Neuronal stem cell (in vitro differentiated cells): ENCODE results near the gene FBXO22.
"Not testable (repeated sequence)": the region's sequence is repeated elsewhere in the genome, so short reads cannot be mapped to it uniquely, and the experiment has no call there.

ENCODE experiments used
- DNase-seq: peaks from one replicate; pipeline ENCODE4 v3.0.0-alpha.2; 2013; ENCODE audit warnings: low spot score
- H2AFZ ChIP-seq: one replicate; pipeline ENCODE4 v1.6.1; 2013; ENCODE audit warnings: mild to moderate bottlenecking, low read length, inconsistent platforms
- H2AK5ac ChIP-seq: 2 replicates; pipeline ENCODE4 v1.6.1; 2013; ENCODE audit warnings: low read depth, mild to moderate bottlenecking, inconsistent platforms, low read length, moderate library complexity, mixed read lengths
- H2BK120ac ChIP-seq: 2 replicates; pipeline ENCODE4 v1.6.1; 2013; ENCODE audit warnings: low read depth, mild to moderate bottlenecking, inconsistent platforms, low read length, moderate library complexity, mixed read lengths
- H2BK12ac ChIP-seq: one replicate; pipeline ENCODE4 v1.6.1; 2013; ENCODE audit warnings: low read length, inconsistent platforms
- H2BK15ac ChIP-seq: 2 replicates; pipeline ENCODE4 v1.6.1; 2013; ENCODE audit warnings: mild to moderate bottlenecking, low read length, inconsistent platforms, mixed read lengths
- H2BK5ac ChIP-seq: one replicate; pipeline ENCODE4 v1.6.1; 2013; ENCODE audit warnings: inconsistent platforms, mild to moderate bottlenecking, low read length, moderate library complexity
- H3K14ac ChIP-seq: one replicate; pipeline ENCODE4 v1.6.1; 2013; ENCODE audit warnings: low read length, inconsistent platforms
- H3K18ac ChIP-seq: 2 replicates; pipeline ENCODE4 v1.6.1; 2013; ENCODE audit warnings: low read length, inconsistent platforms
- H3K23ac ChIP-seq: 2 replicates; pipeline ENCODE4 v1.6.1; 2013; ENCODE audit warnings: low read depth, mild to moderate bottlenecking, mixed read lengths, low read length, inconsistent platforms; ENCODE audit not compliant: poor library complexity
- H3K27ac ChIP-seq: replicated peaks from 3 replicates; pipeline ENCODE4 v1.5.1; 2013; ENCODE audit warnings: low read length, inconsistent platforms
- H3K27me3 ChIP-seq, 3 experiments: 2 replicates each; pipeline ENCODE4 v1.6.1; 2013; ENCODE audit warnings: low read length in 3 of 3, mild to moderate bottlenecking in 2 of 3, inconsistent platforms in 1 of 3, low read depth in 1 of 3, mixed read lengths in 1 of 3, moderate library complexity in 1 of 3; ENCODE audit not compliant: control insufficient read depth in 3 of 3, insufficient read depth in 3 of 3
- H3K36me3 ChIP-seq, 2 donors: replicated peaks in 1 of 2; 2 replicates each; pipeline ENCODE4 v1.6.1; 2013; ENCODE audit warnings: low read length in 2 of 2; ENCODE audit not compliant: control insufficient read depth in 2 of 2, insufficient read depth in 2 of 2
- H3K4ac ChIP-seq: 2 replicates; pipeline ENCODE4 v1.6.1; 2013; ENCODE audit warnings: inconsistent platforms, mild to moderate bottlenecking, low read length, moderate library complexity
- H3K4me1 ChIP-seq, 2 donors: 1 replicate in 1 of 2; 2 replicates in 1 of 2; pipeline ENCODE4 v1.6.1; 2013; ENCODE audit warnings: low read length in 2 of 2, low read depth in 1 of 2; ENCODE audit not compliant: control insufficient read depth in 2 of 2, insufficient read depth in 1 of 2
- H3K4me2 ChIP-seq: one replicate; pipeline ENCODE4 v1.6.1; 2013; ENCODE audit warnings: mild to moderate bottlenecking, low read length, inconsistent platforms; ENCODE audit not compliant: insufficient read depth, poor library complexity, severe bottlenecking
- H3K4me3 ChIP-seq, 2 donors: 2 replicates each; pipeline ENCODE4 v1.5.1; 2013; ENCODE audit warnings: low read length in 2 of 2, mild to moderate bottlenecking in 2 of 2, inconsistent platforms in 1 of 2, moderate library complexity in 1 of 2
- H3K79me1 ChIP-seq: one replicate; pipeline ENCODE4 v1.6.1; 2013; ENCODE audit warnings: low read depth, mild to moderate bottlenecking, inconsistent platforms, low read length, moderate library complexity
- H3K9ac ChIP-seq: one replicate; pipeline ENCODE4 v1.6.1; 2013; ENCODE audit warnings: mild to moderate bottlenecking, low read depth, low read length, inconsistent platforms; ENCODE audit not compliant: poor library complexity
- H3K9me3 ChIP-seq, 2 donors: replicated peaks in 1 of 2; 2 replicates each; pipeline versions ENCODE3 to v1.6.1; 2013; ENCODE audit warnings: low read length in 2 of 2, mild to moderate bottlenecking in 2 of 2, inconsistent platforms in 1 of 2, low read depth in 1 of 2, mixed read lengths in 1 of 2, moderate library complexity in 1 of 2; ENCODE audit not compliant: control insufficient read depth in 2 of 2, insufficient read depth in 1 of 2
- H4K8ac ChIP-seq: one replicate; pipeline ENCODE4 v1.6.1; 2013; ENCODE audit warnings: low read depth, mild to moderate bottlenecking, inconsistent platforms, low read length, moderate library complexity
- H4K91ac ChIP-seq: one replicate; pipeline ENCODE4 v1.6.1; 2013; ENCODE audit warnings: low read length, low read depth, mild to moderate bottlenecking, inconsistent platforms; ENCODE audit not compliant: poor library complexity
- WGBS, 2 donors: extraction: QIAGEN DNeasy Blood & Tissue Kit; methylation state at CpG; one replicate each; pipeline ENCODE4 v1.1.7; 2013; ENCODE audit warnings: missing lambda C conversion rate in 2 of 2, mixed read lengths in 1 of 2; ENCODE audit not compliant: insufficient read length in 2 of 2, insufficient replicate concordance in 1 of 2; ENCODE audit errors: extremely low coverage in 2 of 2; 5-methylcytosine and 5-hydroxymethylcytosine counted together

Gene FBXO22

DNA sequence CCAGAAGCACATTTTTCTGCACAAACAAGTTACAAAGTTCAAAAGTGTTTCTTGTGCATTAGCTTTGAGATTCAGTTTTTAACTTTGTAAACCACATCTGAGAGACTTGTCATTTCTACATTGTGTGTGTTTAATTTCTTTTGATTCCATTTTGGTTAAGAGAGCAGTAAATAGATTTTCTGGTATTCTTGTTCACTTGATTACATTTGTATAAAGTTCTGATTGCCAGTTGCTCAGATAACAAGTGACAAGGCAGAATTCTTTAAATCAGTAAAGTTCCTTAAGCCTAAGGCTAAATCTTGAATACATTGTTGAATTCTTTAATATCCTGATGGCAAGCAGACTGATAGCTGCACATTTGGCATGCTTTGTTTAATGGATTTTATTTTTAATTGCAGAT, 3.1 kb upstream of the FBXO22 start:
- Histone ChIP-seq H4K8ac (no peak overlapping the region), H3K9ac (no peak overlapping the region), H3K4ac (no peak overlapping the region), H4K91ac (no peak overlapping the region), H3K27me3 (no peaks in the 10 kb centered on the region), H2BK12ac (no peak overlapping the region), H2AK5ac (no peak overlapping the region), H3K9me3 (no peaks in the 10 kb centered on the region), H3K4me1 (peaks cover 3 to 10% of the 10 kb centered on the region in 2 donors), H3K36me3 (peaks cover 3 to 63% of the 10 kb centered on the region in 2 donors), H3K4me3 (no peak overlapping the region), H3K79me1 (peaks cover 2% of the 10 kb centered on the region), H3K18ac (no peak overlapping the region), H3K27ac (no peak overlapping the region), H2BK120ac (no peak overlapping the region), H2BK5ac (no peak overlapping the region), H3K23ac (no peak overlapping the region), H3K4me2 (no peak overlapping the region), H3K14ac (no peak overlapping the region), H2AFZ (no peak overlapping the region), H2BK15ac (no peak overlapping the region)
- no peak for DNase-seq

DNA sequence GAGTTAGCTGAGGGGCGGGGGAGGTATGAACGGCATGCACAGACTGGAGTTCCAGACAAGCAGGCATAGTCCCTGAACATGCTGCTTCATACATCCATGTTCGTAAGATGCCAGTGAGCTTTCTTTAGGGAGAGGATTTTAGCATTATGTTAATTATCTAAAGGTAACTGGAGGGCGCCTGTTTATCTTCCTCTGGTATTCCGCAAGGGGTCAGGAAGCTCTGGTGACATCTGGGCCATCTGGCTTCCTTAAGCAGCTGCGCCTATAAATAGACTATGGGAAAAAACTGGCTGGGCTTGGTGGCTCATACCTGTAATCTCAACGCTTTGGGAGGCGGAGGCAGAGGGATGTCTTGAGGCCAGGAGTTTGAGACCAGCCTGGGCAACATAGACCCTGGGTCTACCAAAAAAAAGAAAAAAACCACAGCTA, 1.5 kb upstream of the FBXO22 start:
- Histone ChIP-seq H3K9ac (peak overlapping the region; percentile 2), H3K18ac (no peak overlapping the region), H3K27ac (peak overlapping the region; percentile 62), H3K14ac (no peak overlapping the region), H3K36me3 (peaks cover 5 to 65% of the 10 kb centered on the region in 2 donors), H2BK12ac (no peak overlapping the region), H2AK5ac (no peak overlapping the region), H3K79me1 (peaks cover 2% of the 10 kb centered on the region), H3K4me1 (peaks cover 3 to 10% of the 10 kb centered on the region in 2 donors), H3K23ac (no peak overlapping the region), H3K4me2 (no peak overlapping the region), H3K9me3 (no peaks in the 10 kb centered on the region), H3K27me3 (no peaks in the 10 kb centered on the region), H4K91ac (no peak overlapping the region), H3K4me3 (no peak overlapping the region), H2AFZ (no peak overlapping the region), H2BK15ac (no peak overlapping the region), H2BK120ac (no peak overlapping the region), H3K4ac (no peak overlapping the region), H2BK5ac (no peak overlapping the region), H4K8ac (no peak overlapping the region)
- peak; percentile 11 for DNase-seq
- no CpG with 5 or more reads among the region's 8 CpGs for WGBS, 2 donors

DNA sequence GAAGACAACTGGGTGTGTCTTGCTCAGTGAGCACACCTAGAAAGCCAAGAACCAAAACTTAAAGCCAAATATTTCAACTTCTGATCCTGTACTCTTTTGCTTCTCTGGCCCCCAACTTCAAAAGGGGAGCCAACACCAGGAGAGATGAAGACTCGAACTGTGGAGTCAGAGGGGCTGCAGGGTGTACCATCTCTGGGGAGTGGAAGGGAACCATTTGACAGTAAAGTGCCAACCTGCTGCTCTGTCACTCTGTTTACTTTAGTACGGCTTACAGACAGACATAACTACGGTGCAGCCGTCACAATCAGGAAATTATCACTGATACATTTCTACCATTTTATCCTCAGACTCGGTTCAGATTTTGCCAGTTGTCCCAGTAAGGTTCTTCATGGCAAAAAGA, 1.6 kb downstream of the FBXO22 start:
- no peak for DNase-seq
- Histone ChIP-seq H4K91ac (no peak overlapping the region), H3K4me2 (no peak overlapping the region), H2AFZ (no peak overlapping the region), H3K27ac (no peak overlapping the region), H2BK12ac (no peak overlapping the region), H3K9ac (no peak overlapping the region), H3K36me3 (peaks cover 11 to 70% of the 10 kb centered on the region in 2 donors), H3K23ac (no peak overlapping the region), H3K9me3 (peaks cover 0 to 13% of the 10 kb centered on the region in 2 donors), H2BK5ac (no peak overlapping the region), H3K18ac (no peak overlapping the region), H3K14ac (no peak overlapping the region), H3K4ac (no peak overlapping the region), H3K4me1 (peaks cover 3 to 10% of the 10 kb centered on the region in 2 donors), H4K8ac (no peak overlapping the region), H2BK15ac (no peak overlapping the region), H3K4me3 (peak overlapping the region in 1 of 2 donors; percentile 19), H3K79me1 (peaks cover 2% of the 10 kb centered on the region), H2BK120ac (no peak overlapping the region), H2AK5ac (no peak overlapping the region), H3K27me3 (no peaks in the 10 kb centered on the region)
- WGBS, 2 donors, result no CpG with 5 or more reads among the region's 5 CpGs

DNA sequence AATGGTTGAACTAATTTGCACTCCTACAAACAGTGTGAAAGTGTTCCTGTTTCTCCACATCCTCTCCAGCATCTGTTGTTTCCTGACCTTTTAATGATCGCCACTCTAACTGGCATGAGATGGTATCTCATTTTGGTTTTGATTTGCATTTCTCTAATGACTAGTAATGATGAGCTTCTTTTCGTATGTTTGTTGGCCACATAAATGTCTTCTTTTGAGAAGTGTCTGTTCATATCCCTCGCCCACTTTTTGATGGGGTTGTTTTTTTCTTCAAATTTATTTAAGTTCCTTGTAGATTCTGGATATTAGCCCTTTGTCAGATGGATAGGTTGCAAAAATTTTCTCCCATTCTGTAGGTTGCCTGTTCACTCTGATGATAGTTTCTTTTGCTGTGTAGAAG, 6.7 kb downstream of the FBXO22 start:
- H2AFZ ChIP-seq, H3K27me3 ChIP-seq, H3K79me1 ChIP-seq, H2BK12ac ChIP-seq, H2BK15ac ChIP-seq, H3K4ac ChIP-seq, H2BK120ac ChIP-seq, H3K23ac ChIP-seq, H3K4me3 ChIP-seq, H2BK5ac ChIP-seq, H3K14ac ChIP-seq, H3K4me1 ChIP-seq, H4K91ac ChIP-seq, H3K4me2 ChIP-seq, H3K27ac ChIP-seq, H2AK5ac ChIP-seq, H3K9ac ChIP-seq, H3K18ac ChIP-seq, DNase-seq, H4K8ac ChIP-seq: not testable (repeated sequence)
- H3K9me3 ChIP-seq, result peaks cover 0 to 24% of the 10 kb centered on the region in 2 donors
- WGBS, 2 donors, result no CpG with 5 or more reads among the region's 3 CpGs
- peaks cover 16 to 88% of the 10 kb centered on the region in 2 donors for H3K36me3 ChIP-seq
